ENCODE data around the gene DNAJB7. TPM values are rescaled to one million over a fixed set of nuclear protein-coding genes. Genes with fewer than 3 reads are reported as not detected.
A peak's percentile ranks its signal among the peaks of the same experiment; 100 is the strongest.

The DNAJB7 gene
- total and polyA plus RNA-seq, 4 donors = 0.15 TPM; not detected in 3

DNA sequence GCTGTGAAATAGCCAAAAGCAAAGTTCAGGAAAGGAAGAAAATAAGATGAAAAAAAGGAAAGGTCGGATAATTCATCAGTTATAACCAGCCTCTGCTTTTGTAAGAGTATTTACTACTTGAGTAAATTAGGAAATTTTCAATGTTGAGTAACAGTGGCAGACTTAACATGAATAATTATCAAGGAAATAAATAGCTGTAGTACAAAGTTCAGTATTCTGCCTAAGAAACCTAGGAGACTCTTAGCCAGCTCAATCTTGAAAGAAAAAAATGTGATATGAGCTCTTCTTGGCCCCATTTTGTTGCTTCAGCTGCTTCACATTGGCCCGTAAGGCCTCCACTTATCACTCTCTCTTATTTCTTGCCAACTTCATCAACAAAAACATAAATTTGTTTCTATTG, 17.0 kb upstream of the DNAJB7 start:
- no peaks in the 10 kb centered on the region for H3K9me3 ChIP-seq (ENCODE audit: control insufficient read depth in 4 of 4, low read length in 3 of 4)
- no peak overlapping the region for H3K27ac ChIP-seq (ENCODE audit: low read depth in 1 of 2, low read length in 2 of 2)
- H3K36me3 ChIP-seq (ENCODE audit: control insufficient read depth in 4 of 4, insufficient read depth in 3 of 4, low read depth in 1 of 4, low read length in 3 of 4) = peaks cover 9 to 19% (median 14%) of the 10 kb centered on the region in 4 donors
- H3K27me3 ChIP-seq (ENCODE audit: control insufficient read depth in 4 of 4, insufficient read depth in 4 of 4, low read length in 3 of 4) = no peaks in the 10 kb centered on the region
- WGBS = 91% methylated on average over 2 of the region's 2 CpGs
- TF ChIP-seq NR2F2 (IDR thresholded peaks at IDR 0.05) (no peak), SP1 (IDR thresholded peaks at IDR 0.05) (no peak), MAX (IDR thresholded peaks at IDR 0.05) (no peak), HNF4A (conservative IDR thresholded peaks at IDR 0.05) (no peak), EGR1 (IDR thresholded peaks at IDR 0.05; ENCODE audit: low read depth in 2 of 2) (no peak), ATF3 (IDR thresholded peaks at IDR 0.05) (no peak), FOXA1 (IDR thresholded peaks at IDR 0.05) (no peak), JUND (IDR thresholded peaks at IDR 0.05) (no peak), RXRA (IDR thresholded peaks at IDR 0.05) (no peak), REST (IDR thresholded peaks at IDR 0.05) (no peak), GABPA (IDR thresholded peaks at IDR 0.05 in 1 of 2, conservative IDR thresholded peaks at IDR 0.05 in 1 of 2) (no peak), HNF4G (IDR thresholded peaks at IDR 0.05) (no peak), YY1 (IDR thresholded peaks at IDR 0.05) (no peak)
- no peak overlapping the region for H3K4me3 ChIP-seq (ENCODE audit: low read depth in 1 of 3, low read length in 3 of 3)
- H3K4me1 ChIP-seq (ENCODE audit: control insufficient read depth in 4 of 4, insufficient read depth in 4 of 4, low read length in 3 of 4) = peaks cover 0 to 3% (median 0%) of the 10 kb centered on the region in 4 donors
- no peak for DNase-seq (ENCODE audit: low spot score)
- H3K9ac ChIP-seq (ENCODE audit: low read depth in 1 of 2, low read length in 2 of 2) = no peak overlapping the region

- H3K27me3 ChIP-seq (ENCODE audit: control insufficient read depth in 4 of 4, insufficient read depth in 4 of 4, low read length in 3 of 4) = no peaks in the 10 kb centered on the region
- no peaks in the 10 kb centered on the region for H3K9me3 ChIP-seq (ENCODE audit: control insufficient read depth in 4 of 4, low read length in 3 of 4)
- peaks cover 8 to 11% (median 10%) of the 10 kb centered on the region in 4 donors for H3K36me3 ChIP-seq (ENCODE audit: control insufficient read depth in 4 of 4, insufficient read depth in 3 of 4, low read depth in 1 of 4, low read length in 3 of 4)
- no peak for DNase-seq (ENCODE audit: low spot score)
- H3K4me1 ChIP-seq (ENCODE audit: control insufficient read depth in 4 of 4, insufficient read depth in 4 of 4, low read length in 3 of 4) = peaks cover 0 to 3% (median 0%) of the 10 kb centered on the region in 4 donors
- 64% methylated on average over 3 of the region's 3 CpGs for WGBS
- H3K4me3 ChIP-seq (ENCODE audit: low read depth in 1 of 3, low read length in 3 of 3) = no peak overlapping the region
- TF ChIP-seq NR2F2 (IDR thresholded peaks at IDR 0.05) (no peak), HNF4A (conservative IDR thresholded peaks at IDR 0.05) (peak; percentile 6 to 21)
- no peak overlapping the region for H3K9ac ChIP-seq (ENCODE audit: low read depth in 1 of 2, low read length in 2 of 2)
- no peak overlapping the region for H3K27ac ChIP-seq (ENCODE audit: low read depth in 1 of 2, low read length in 2 of 2)
Measured at GRCh38 chr22:40877488-40877887, 15.6 kb upstream of the DNAJB7 start.

DNA sequence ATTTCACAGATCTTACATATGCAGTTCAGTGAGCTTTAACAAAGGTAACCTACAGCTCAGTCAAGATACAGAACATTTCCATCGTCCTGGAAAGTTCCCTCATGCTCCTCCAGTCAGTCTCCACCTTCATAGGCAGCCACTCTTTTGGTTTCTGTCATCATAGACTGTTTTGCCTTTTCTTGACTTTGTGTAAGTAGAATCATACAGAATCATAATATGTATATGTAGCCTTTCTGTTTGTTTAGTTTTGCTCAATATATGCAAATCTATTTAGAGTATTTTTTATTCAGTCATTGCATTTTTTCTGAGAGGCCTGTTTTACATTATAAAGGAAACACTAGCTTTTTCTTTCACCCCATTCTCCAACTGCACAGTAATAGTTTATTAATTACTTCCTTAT, 15.0 kb upstream of the DNAJB7 start:
- Histone ChIP-seq H3K36me3 (ENCODE audit: control insufficient read depth in 4 of 4, insufficient read depth in 3 of 4, low read depth in 1 of 4, low read length in 3 of 4) (peaks cover 6 to 10% (median 8%) of the 10 kb centered on the region in 4 donors), H3K27ac (ENCODE audit: low read depth in 1 of 2, low read length in 2 of 2) (no peak overlapping the region), H3K9ac (ENCODE audit: low read depth in 1 of 2, low read length in 2 of 2) (no peak overlapping the region), H3K27me3 (ENCODE audit: control insufficient read depth in 4 of 4, insufficient read depth in 4 of 4, low read length in 3 of 4) (no peaks in the 10 kb centered on the region), H3K9me3 (ENCODE audit: control insufficient read depth in 4 of 4, low read length in 3 of 4) (no peaks in the 10 kb centered on the region), H3K4me1 (ENCODE audit: control insufficient read depth in 4 of 4, insufficient read depth in 4 of 4, low read length in 3 of 4) (peaks cover 0 to 3% (median 0%) of the 10 kb centered on the region in 4 donors), H3K4me3 (ENCODE audit: low read depth in 1 of 3, low read length in 3 of 3) (no peak overlapping the region)
- no peak for DNase-seq (ENCODE audit: low spot score)
- WGBS = 83% methylated on average over 1 of the region's 1 CpG
- TF ChIP-seq FOXA1 (IDR thresholded peaks at IDR 0.05) (no peak), TAF1 (conservative IDR thresholded peaks at IDR 0.05) (no peak), EGR1 (IDR thresholded peaks at IDR 0.05; ENCODE audit: low read depth in 2 of 2) (no peak), JUND (IDR thresholded peaks at IDR 0.05) (no peak), NR2F2 (IDR thresholded peaks at IDR 0.05) (no peak), YY1 (IDR thresholded peaks at IDR 0.05) (no peak), GABPA (IDR thresholded peaks at IDR 0.05 in 1 of 2, conservative IDR thresholded peaks at IDR 0.05 in 1 of 2) (no peak), REST (IDR thresholded peaks at IDR 0.05) (no peak), ATF3 (IDR thresholded peaks at IDR 0.05) (no peak)
- TF ChIP-seq, protein P1, sequence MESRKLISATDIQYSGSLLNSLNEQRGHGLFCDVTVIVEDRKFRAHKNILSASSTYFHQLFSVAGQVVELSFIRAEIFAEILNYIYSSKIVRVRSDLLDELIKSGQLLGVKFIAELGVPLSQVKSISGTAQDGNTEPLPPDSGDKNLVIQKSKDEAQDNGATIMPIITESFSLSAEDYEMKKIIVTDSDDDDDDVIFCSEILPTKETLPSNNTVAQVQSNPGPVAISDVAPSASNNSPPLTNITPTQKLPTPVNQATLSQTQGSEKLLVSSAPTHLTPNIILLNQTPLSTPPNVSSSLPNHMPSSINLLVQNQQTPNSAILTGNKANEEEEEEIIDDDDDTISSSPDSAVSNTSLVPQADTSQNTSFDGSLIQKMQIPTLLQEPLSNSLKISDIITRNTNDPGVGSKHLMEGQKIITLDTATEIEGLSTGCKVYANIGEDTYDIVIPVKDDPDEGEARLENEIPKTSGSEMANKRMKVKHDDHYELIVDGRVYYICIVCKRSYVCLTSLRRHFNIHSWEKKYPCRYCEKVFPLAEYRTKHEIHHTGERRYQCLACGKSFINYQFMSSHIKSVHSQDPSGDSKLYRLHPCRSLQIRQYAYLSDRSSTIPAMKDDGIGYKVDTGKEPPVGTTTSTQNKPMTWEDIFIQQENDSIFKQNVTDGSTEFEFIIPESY (IDR thresholded peaks at IDR 0.05) = no peak

All from liver (tissue), 9 donors.